ENCODE measurements around the gene KRT9. TPM values are rescaled to one million over a fixed set of nuclear protein-coding genes. Genes with fewer than 3 reads are reported as not detected.

The KRT9 gene
- total RNA-seq, 1 experiment from 2014 or later: not detected

Other genes with a start within 250 kb of the KRT9 start
- gene KRT33A, start 221.2 kb downstream of the KRT9 start, total RNA-seq (2014; rRNA removed; shearing (Covaris generic)): 0.17 TPM in 1 of 2 replicates, not detected in the other
- 1.3 TPM in 1 of 2 replicates, not detected in the other for gene KRT33B, start 202.2 kb downstream of the KRT9 start, total RNA-seq (2014; rRNA removed; shearing (Covaris generic))
- gene KRT34, start 189.8 kb downstream of the KRT9 start, total RNA-seq (2014; rRNA removed; shearing (Covaris generic)): 6.7 and 7.6 TPM in 2 replicates
- gene KRT31, start 174.5 kb downstream of the KRT9 start, total RNA-seq (2014; rRNA removed; shearing (Covaris generic)): not detected in 2 replicates
- not detected in 2 replicates for gene KRT37, start 147.5 kb downstream of the KRT9 start, total RNA-seq (2014; rRNA removed; shearing (Covaris generic))
- not detected in 2 replicates for gene KRT38, start 131.1 kb downstream of the KRT9 start, total RNA-seq (2014; rRNA removed; shearing (Covaris generic))
- gene KRT32, start 104.7 kb downstream of the KRT9 start, total RNA-seq (2014; rRNA removed; shearing (Covaris generic)): 0.05 TPM in 1 of 2 replicates, not detected in the other
- not detected in 2 replicates for gene KRT35, start 90.9 kb downstream of the KRT9 start, total RNA-seq (2014; rRNA removed; shearing (Covaris generic))
- 0.07 TPM in 1 of 2 replicates, not detected in the other for gene KRT36, start 82.1 kb downstream of the KRT9 start, total RNA-seq (2014; rRNA removed; shearing (Covaris generic))
- 0.34 TPM in 1 of 2 replicates, not detected in the other for gene KRT13, start 66.4 kb downstream of the KRT9 start, total RNA-seq (2014; rRNA removed; shearing (Covaris generic))
- gene KRT15, start 53.2 kb downstream of the KRT9 start, total RNA-seq (2014; rRNA removed; shearing (Covaris generic)): 6.3 and 10.2 TPM in 2 replicates
- 0.69 and 1.6 TPM in 2 replicates for gene KRT19, start 43.8 kb downstream of the KRT9 start, total RNA-seq (2014; rRNA removed; shearing (Covaris generic))
- gene KRT14, start 14.8 kb upstream of the KRT9 start, total RNA-seq (2014; rRNA removed; shearing (Covaris generic)): 0.27 TPM in 1 of 2 replicates, not detected in the other
- gene KRT16, start 40.7 kb upstream of the KRT9 start, total RNA-seq (2014; rRNA removed; shearing (Covaris generic)): 0.15 and 0.34 TPM in 2 replicates
- 6.7 and 8.5 TPM in 2 replicates for gene KRT17, start 52.5 kb upstream of the KRT9 start, total RNA-seq (2014; rRNA removed; shearing (Covaris generic))
- gene EIF1, start 116.8 kb upstream of the KRT9 start, total RNA-seq (2014; rRNA removed; shearing (Covaris generic)): 54.4 and 64.1 TPM in 2 replicates
- gene GAST, start 140.3 kb upstream of the KRT9 start, total RNA-seq (2014; rRNA removed; shearing (Covaris generic)): not detected in 2 replicates
- 0.05 and 0.07 TPM in 2 replicates for gene HAP1, start 162.6 kb upstream of the KRT9 start, total RNA-seq (2014; rRNA removed; shearing (Covaris generic))
- 17.4 and 24.5 TPM in 2 replicates for gene JUP, start 214.7 kb upstream of the KRT9 start, total RNA-seq (2014; rRNA removed; shearing (Covaris generic))
- 51.6 and 88.8 TPM in 2 replicates for gene P3H4, start 239.9 kb upstream of the KRT9 start, total RNA-seq (2014; rRNA removed; shearing (Covaris generic))
- gene FKBP10, start 240.9 kb upstream of the KRT9 start, total RNA-seq (2014; rRNA removed; shearing (Covaris generic)): 128 and 174 TPM in 2 replicates